Adrenal gland (tissue), 5 donors: ENCODE results near the gene DNAH6.

Experiments used
- POLR2A ChIP-seq, 2 donors: fragments of 450-650 bp; IDR thresholded peaks; one replicate each; pipeline ENCODE4 v1.6.1; 2017; ENCODE audit warnings: antibody characterized with exemption in 2 of 2, mild to moderate bottlenecking in 2 of 2, moderate library complexity in 1 of 2
- TF ChIP-seq, protein P1 (sequence below), 6 experiments: fragments of 450-650 bp in 4 of 6; fragments of 200-600 bp in 2 of 6; sonication (generic) in 1 of 6; IDR thresholded peaks; 1 replicate in 5 of 6; 2 replicates in 1 of 6; pipeline versions ENCODE4 v1.5.1 to v1.8.0; 2016 to 2021; ENCODE audit warnings: antibody characterized with exemption in 6 of 6, mild to moderate bottlenecking in 2 of 6, moderate library complexity in 1 of 6
- donor health status: DM: no; HTN: no; CAD: no.

DNA sequence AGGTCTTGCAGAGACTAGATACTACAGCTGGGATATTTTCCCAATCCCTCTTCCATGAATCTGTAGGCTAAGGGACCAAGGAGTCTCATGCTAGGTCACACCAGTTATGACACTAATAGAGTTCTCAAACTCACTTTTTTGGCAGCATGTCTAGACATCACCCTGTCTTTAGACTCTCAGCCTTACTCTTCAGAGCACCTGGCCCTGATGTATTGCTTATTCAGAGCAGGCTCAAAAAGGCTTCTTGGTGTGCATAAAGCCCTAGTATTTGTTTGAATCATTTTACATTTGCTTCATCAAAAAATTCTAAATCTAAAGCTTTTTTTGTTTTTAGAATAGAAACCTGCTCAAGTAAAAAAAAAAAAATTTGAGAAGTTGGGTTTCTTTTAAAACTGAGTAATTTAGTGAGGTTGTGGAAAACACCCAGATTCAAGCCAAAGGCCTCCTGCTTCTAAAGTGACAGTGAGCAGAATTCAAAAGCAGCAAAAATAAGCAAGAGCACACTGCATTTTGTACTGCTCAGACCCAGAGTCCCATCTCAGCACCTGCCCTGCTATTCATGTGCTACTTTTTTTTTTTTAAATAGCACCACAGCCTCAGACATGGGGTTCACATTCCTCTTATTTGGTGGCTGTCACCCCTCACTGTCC, 18.0 kb upstream of the DNAH6 start:
- TF ChIP-seq, protein P1, sequence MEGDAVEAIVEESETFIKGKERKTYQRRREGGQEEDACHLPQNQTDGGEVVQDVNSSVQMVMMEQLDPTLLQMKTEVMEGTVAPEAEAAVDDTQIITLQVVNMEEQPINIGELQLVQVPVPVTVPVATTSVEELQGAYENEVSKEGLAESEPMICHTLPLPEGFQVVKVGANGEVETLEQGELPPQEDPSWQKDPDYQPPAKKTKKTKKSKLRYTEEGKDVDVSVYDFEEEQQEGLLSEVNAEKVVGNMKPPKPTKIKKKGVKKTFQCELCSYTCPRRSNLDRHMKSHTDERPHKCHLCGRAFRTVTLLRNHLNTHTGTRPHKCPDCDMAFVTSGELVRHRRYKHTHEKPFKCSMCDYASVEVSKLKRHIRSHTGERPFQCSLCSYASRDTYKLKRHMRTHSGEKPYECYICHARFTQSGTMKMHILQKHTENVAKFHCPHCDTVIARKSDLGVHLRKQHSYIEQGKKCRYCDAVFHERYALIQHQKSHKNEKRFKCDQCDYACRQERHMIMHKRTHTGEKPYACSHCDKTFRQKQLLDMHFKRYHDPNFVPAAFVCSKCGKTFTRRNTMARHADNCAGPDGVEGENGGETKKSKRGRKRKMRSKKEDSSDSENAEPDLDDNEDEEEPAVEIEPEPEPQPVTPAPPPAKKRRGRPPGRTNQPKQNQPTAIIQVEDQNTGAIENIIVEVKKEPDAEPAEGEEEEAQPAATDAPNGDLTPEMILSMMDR (IDR thresholded peaks at IDR 0.05) = no peak
- TF ChIP-seq POLR2A (IDR thresholded peaks at IDR 0.05) = no peak
